Measurements from ENCODE around the gene ZNF593. TPM values are rescaled to one million over a fixed set of nuclear protein-coding genes. Genes with fewer than 3 reads are reported as not detected.

ZNF593 gene
- total and polyA plus RNA-seq, 3 experiments from 2014 or later, result 26.2 to 87.9 (median 86.4) TPM

GRCh38 chr1:26181586-26182382, 12.1 kb downstream of the ZNF593 start:
- Histone ChIP-seq H3K27ac (ENCODE audit: low read depth, low read length) (no peak overlapping the region), H3K36me3 (ENCODE audit: insufficient read depth, low read length) (no peaks in the 10 kb centered on the region), H3K9me3 (ENCODE audit: low read length) (no peaks in the 10 kb centered on the region), H3K27me3 (ENCODE audit: insufficient read depth, low read length, poor library complexity, severe bottlenecking) (no peaks in the 10 kb centered on the region), H3K4me3 (ENCODE audit: low read length) (no peak overlapping the region), H3K4me1 (ENCODE audit: insufficient read depth, low read length) (no peaks in the 10 kb centered on the region)
- Mint-ChIP-seq H3K9me3 (no peaks in the 10 kb centered on the region), H3K27ac (no peak overlapping the region), H3K4me3 (no peak overlapping the region), H3K36me3 (no peaks in the 10 kb centered on the region), H3K4me1 (no peaks in the 10 kb centered on the region), H3K27me3 (no peaks in the 10 kb centered on the region)
- ChIA-PET CTCF (interaction anchor here (1.6 kb wide), 1 partner anchor 12 kb away, joined by 6 read pairs; the partner anchor contains the start of genes C1orf232 and ZNF593), POLR2A (no interaction called here)
- DNase-seq, result no peak

DNA sequence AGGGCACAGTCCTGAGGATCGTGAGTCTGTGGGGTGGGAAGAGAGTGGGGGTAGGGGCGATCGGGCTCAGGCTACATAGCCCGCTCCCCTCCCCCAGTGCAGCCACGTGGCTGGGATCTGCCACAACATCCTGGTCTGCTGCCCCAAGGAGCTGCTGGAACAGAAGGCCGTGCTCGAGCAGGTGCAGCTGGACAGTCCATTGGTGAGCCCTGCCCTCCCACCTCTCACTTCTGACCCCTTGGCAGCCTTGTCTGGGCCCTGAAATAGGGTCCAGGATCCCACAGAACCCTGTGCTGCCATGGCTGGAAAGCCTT, 12.6 kb downstream of the ZNF593 start:
- Mint-ChIP-seq H3K4me3 (no peak overlapping the region), H3K4me1 (no peaks in the 10 kb centered on the region), H3K36me3 (no peaks in the 10 kb centered on the region), H3K9me3 (no peaks in the 10 kb centered on the region), H3K27me3 (no peaks in the 10 kb centered on the region), H3K27ac (no peak overlapping the region)
- no peaks in the 10 kb centered on the region for H3K9me3 ChIP-seq (ENCODE audit: low read length)
- no peaks in the 10 kb centered on the region for H3K4me1 ChIP-seq (ENCODE audit: insufficient read depth, low read length)
- H3K36me3 ChIP-seq (ENCODE audit: insufficient read depth, low read length), result no peaks in the 10 kb centered on the region
- ChIA-PET CTCF (no interaction called here), POLR2A (no interaction called here)
- H3K4me3 ChIP-seq (ENCODE audit: low read length), result no peak overlapping the region
- no peak for DNase-seq
- no peak overlapping the region for H3K27ac ChIP-seq (ENCODE audit: low read depth, low read length)
- no peaks in the 10 kb centered on the region for H3K27me3 ChIP-seq (ENCODE audit: insufficient read depth, low read length, poor library complexity, severe bottlenecking)

- POLR2A ChIA-PET, result no interaction called here
- Histone ChIP-seq H3K4me3 (ENCODE audit: low read length) (no peak overlapping the region), H3K27ac (ENCODE audit: low read depth, low read length) (no peak overlapping the region), H3K36me3 (ENCODE audit: insufficient read depth, low read length) (no peaks in the 10 kb centered on the region), H3K9me3 (ENCODE audit: low read length) (no peaks in the 10 kb centered on the region), H3K27me3 (ENCODE audit: insufficient read depth, low read length, poor library complexity, severe bottlenecking) (no peaks in the 10 kb centered on the region), H3K4me1 (ENCODE audit: insufficient read depth, low read length) (no peaks in the 10 kb centered on the region)
- no peak for DNase-seq
- H3K9me3 Mint-ChIP-seq, result no peaks in the 10 kb centered on the region
- H3K27me3 Mint-ChIP-seq, result no peaks in the 10 kb centered on the region
- H3K36me3 Mint-ChIP-seq, result no peaks in the 10 kb centered on the region
- H3K27ac Mint-ChIP-seq, result no peak overlapping the region
- CTCF ChIA-PET, result interaction anchor here (1.1 to 1.7 kb wide), 2 partner anchors 14 to 50 kb away, joined by 4 to 6 read pairs; partner anchors contain the start of genes CEP85 and ZNF593
- no peaks in the 10 kb centered on the region for H3K4me1 Mint-ChIP-seq
- H3K4me3 Mint-ChIP-seq, result no peak overlapping the region
Observed at GRCh38 chr1:26184086-26184485, 14.4 kb downstream of the ZNF593 start.

DNA sequence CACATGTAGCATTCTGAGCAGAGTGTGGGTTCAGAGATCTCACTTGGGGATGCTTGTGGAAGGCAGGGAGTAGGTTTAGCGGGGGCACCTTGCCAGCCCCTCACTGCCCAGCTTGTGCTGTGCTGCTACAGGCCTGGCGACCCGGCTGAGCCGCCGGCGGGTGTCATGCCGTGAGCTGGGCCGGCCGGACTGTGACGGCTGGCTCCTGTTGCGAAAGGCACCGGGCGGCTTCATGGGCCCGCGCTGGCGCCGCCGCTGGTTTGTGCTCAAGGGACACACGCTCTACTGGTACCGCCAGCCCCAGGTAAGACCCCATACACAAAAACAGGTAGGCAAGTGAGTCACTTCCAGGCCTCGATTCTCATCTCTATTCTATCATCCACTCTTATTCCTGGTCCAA, 15.2 kb downstream of the ZNF593 start:
- Histone ChIP-seq H3K27ac (ENCODE audit: low read depth, low read length) (no peak overlapping the region), H3K27me3 (ENCODE audit: insufficient read depth, low read length, poor library complexity, severe bottlenecking) (no peaks in the 10 kb centered on the region), H3K36me3 (ENCODE audit: insufficient read depth, low read length) (no peaks in the 10 kb centered on the region), H3K4me3 (ENCODE audit: low read length) (no peak overlapping the region), H3K9me3 (ENCODE audit: low read length) (no peaks in the 10 kb centered on the region), H3K4me1 (ENCODE audit: insufficient read depth, low read length) (no peaks in the 10 kb centered on the region)
- Mint-ChIP-seq H3K9me3 (no peaks in the 10 kb centered on the region), H3K4me3 (no peak overlapping the region), H3K27me3 (no peaks in the 10 kb centered on the region), H3K36me3 (no peaks in the 10 kb centered on the region), H3K4me1 (no peaks in the 10 kb centered on the region), H3K27ac (no peak overlapping the region)
- POLR2A ChIA-PET, result no interaction called here
- CTCF ChIA-PET, result no interaction called here
- no peak for DNase-seq

- ChIA-PET POLR2A (no interaction called here), CTCF (interaction anchor here (1.3 to 1.9 kb wide), 2 partner anchors 18 to 46 kb away, joined by 3 to 6 read pairs; partner anchors contain the start of gene CEP85)
- peaks cover 7% of the 10 kb centered on the region for H3K4me1 ChIP-seq (ENCODE audit: insufficient read depth, low read length)
- H3K27me3 ChIP-seq (ENCODE audit: insufficient read depth, low read length, poor library complexity, severe bottlenecking), result no peaks in the 10 kb centered on the region
- no peaks in the 10 kb centered on the region for H3K36me3 Mint-ChIP-seq
- H3K27ac Mint-ChIP-seq, result no peak overlapping the region
- no peak overlapping the region for H3K4me3 ChIP-seq (ENCODE audit: low read length)
- peaks cover 4 to 8% (median 7%) of the 10 kb centered on the region in 3 donors for H3K4me1 Mint-ChIP-seq
- no peak for DNase-seq
- H3K36me3 ChIP-seq (ENCODE audit: insufficient read depth, low read length), result no peaks in the 10 kb centered on the region
- H3K4me3 Mint-ChIP-seq, result no peak overlapping the region
- H3K9me3 ChIP-seq (ENCODE audit: low read length), result no peaks in the 10 kb centered on the region
- no peaks in the 10 kb centered on the region for H3K27me3 Mint-ChIP-seq
- H3K27ac ChIP-seq (ENCODE audit: low read depth, low read length), result no peak overlapping the region
- H3K9me3 Mint-ChIP-seq, result no peaks in the 10 kb centered on the region
Observed at GRCh38 chr1:26187882-26188281, 18.2 kb downstream of the ZNF593 start.

- H3K9me3 Mint-ChIP-seq, result no peaks in the 10 kb centered on the region
- peaks cover 0 to 1% of the 10 kb centered on the region in 2 donors for H3K27me3 Mint-ChIP-seq
- ChIA-PET POLR2A (no interaction called here), CTCF (interaction anchor here (2.0 kb wide), 1 partner anchor 46 kb away, joined by 11 read pairs; the partner anchor contains the start of gene CEP85)
- no peaks in the 10 kb centered on the region for H3K27me3 ChIP-seq (ENCODE audit: insufficient read depth, low read length, poor library complexity, severe bottlenecking)
- no peak overlapping the region for H3K27ac ChIP-seq (ENCODE audit: low read depth, low read length)
- peaks cover 7% of the 10 kb centered on the region for H3K4me1 ChIP-seq (ENCODE audit: insufficient read depth, low read length)
- DNase-seq, result no peak
- no peaks in the 10 kb centered on the region for H3K9me3 ChIP-seq (ENCODE audit: low read length)
- no peaks in the 10 kb centered on the region for H3K36me3 ChIP-seq (ENCODE audit: insufficient read depth, low read length)
- H3K4me3 ChIP-seq (ENCODE audit: low read length), result no peak overlapping the region
- no peak overlapping the region for H3K4me3 Mint-ChIP-seq
- H3K4me1 Mint-ChIP-seq, result peaks cover 4 to 8% (median 7%) of the 10 kb centered on the region in 3 donors
- no peak overlapping the region for H3K27ac Mint-ChIP-seq
- H3K36me3 Mint-ChIP-seq, result no peaks in the 10 kb centered on the region
Observed at GRCh38 chr1:26188477-26188876, 18.8 kb downstream of the ZNF593 start.

- H3K27ac Mint-ChIP-seq, result peak overlapping the region in 1 of 8 donors; percentile 44
- POLR2A ChIA-PET, result no interaction called here
Observed at GRCh38 chr1:26189331-26189730, 19.6 kb downstream of the ZNF593 start.

GRCh38 chr1:26189751-26190275, 20.1 kb downstream of the ZNF593 start:
- Histone ChIP-seq H3K4me3 (ENCODE audit: low read length) (no peak overlapping the region), H3K9me3 (ENCODE audit: low read length) (no peaks in the 10 kb centered on the region), H3K27me3 (ENCODE audit: insufficient read depth, low read length, poor library complexity, severe bottlenecking) (no peaks in the 10 kb centered on the region), H3K27ac (ENCODE audit: low read depth, low read length) (no peak overlapping the region), H3K36me3 (ENCODE audit: insufficient read depth, low read length) (no peaks in the 10 kb centered on the region), H3K4me1 (ENCODE audit: insufficient read depth, low read length) (peaks cover 7% of the 10 kb centered on the region)
- H3K27me3 Mint-ChIP-seq, result peaks cover 0 to 3% of the 10 kb centered on the region in 2 donors
- H3K4me1 Mint-ChIP-seq, result peaks cover 4 to 8% (median 7%) of the 10 kb centered on the region in 3 donors
- peak overlapping the region in 1 of 8 donors; percentile 44 for H3K27ac Mint-ChIP-seq
- CTCF ChIA-PET, result interaction anchor here (0.7 to 2.7 kb wide), 7 partner anchors 10 to 227 kb away, joined by 3 to 11 read pairs (median 4); partner anchors contain the start of genes CEP85 and ZNF593
- POLR2A ChIA-PET, result no interaction called here
- H3K36me3 Mint-ChIP-seq, result no peaks in the 10 kb centered on the region
- H3K9me3 Mint-ChIP-seq, result no peaks in the 10 kb centered on the region
- no peak overlapping the region for H3K4me3 Mint-ChIP-seq
- DNase-seq, result no peak

More at GRCh38 chr1:26189331-26189730, 19.6 kb downstream of the ZNF593 start:
- Mint-ChIP-seq H3K4me3 (no peak overlapping the region), H3K36me3 (no peaks in the 10 kb centered on the region), H3K27me3 (peaks cover 0 to 3% of the 10 kb centered on the region in 2 donors), H3K9me3 (no peaks in the 10 kb centered on the region), H3K4me1 (peaks cover 4 to 8% (median 7%) of the 10 kb centered on the region in 3 donors)
- H3K36me3 ChIP-seq (ENCODE audit: insufficient read depth, low read length), result no peaks in the 10 kb centered on the region
- H3K4me1 ChIP-seq (ENCODE audit: insufficient read depth, low read length), result peaks cover 7% of the 10 kb centered on the region
- H3K27ac ChIP-seq (ENCODE audit: low read depth, low read length), result no peak overlapping the region
- H3K27me3 ChIP-seq (ENCODE audit: insufficient read depth, low read length, poor library complexity, severe bottlenecking), result no peaks in the 10 kb centered on the region
- no peak for DNase-seq
- CTCF ChIA-PET, result interaction anchor here (0.7 to 2.7 kb wide), 7 partner anchors 9 to 228 kb away, joined by 3 to 11 read pairs (median 4); partner anchors contain the start of genes CEP85 and ZNF593
- no peak overlapping the region for H3K4me3 ChIP-seq (ENCODE audit: low read length)
- no peaks in the 10 kb centered on the region for H3K9me3 ChIP-seq (ENCODE audit: low read length)

Data from CD8-positive, alpha-beta memory T cell (primary cell).